Mesothelial cell of epicardium (in vitro differentiated cells): ENCODE results near the gene PRPS2. TPM values are rescaled to one million over a fixed set of nuclear protein-coding genes. Genes with fewer than 3 reads are reported as not detected.

Experiments used
- DNase-seq, 2 experiments: peaks; one replicate each; pipeline ENCODE4 v3.0.0; 2021; ENCODE audit warnings: low spot score in 2 of 2; ENCODE audit not compliant: unreplicated experiment in 2 of 2
- H3K27ac Mint-ChIP-seq: 2 replicates; pipeline ENCODE4 v1.8.0; 2021; ENCODE audit warnings: mixed read lengths
- H3K27me3 Mint-ChIP-seq: 2 replicates; pipeline ENCODE4 v1.8.0; 2021; ENCODE audit warnings: low read depth, mixed read lengths
- H3K36me3 Mint-ChIP-seq: 2 replicates; pipeline ENCODE4 v1.8.0; 2021; ENCODE audit warnings: mixed read lengths
- H3K4me1 Mint-ChIP-seq: 2 replicates; pipeline ENCODE4 v1.8.0; 2021; ENCODE audit warnings: mixed read lengths
- H3K4me3 Mint-ChIP-seq: 2 replicates; pipeline ENCODE4 v1.8.0; 2021; ENCODE audit warnings: mild to moderate bottlenecking, moderate library complexity, mixed read lengths
- H3K9me3 Mint-ChIP-seq: 2 replicates; pipeline ENCODE4 v1.8.0; 2021; ENCODE audit warnings: mixed read lengths
- CTCF ChIP-seq: fragments of 200-600 bp; sonication (generic); IDR thresholded peaks from one replicate; pipeline ENCODE4 v1.5.0; 2021; ENCODE audit warnings: antibody characterized with exemption; ENCODE audit not compliant: unreplicated experiment
- total RNA-seq: library from RNA; stranded (reverse); gene quantifications from 3 replicates; pipeline ENCODE4 v1.2.1, GENCODE V29; 2021

PRPS2 gene
- total RNA-seq, 1 donor from 2014 or later = 14.3 TPM

GRCh38 chrX:12825801-12826200, 34.6 kb downstream of the PRPS2 start:
- TF ChIP-seq CTCF = no peak
- Mint-ChIP-seq H3K4me3 (no peak overlapping the region), H3K9me3 (peaks cover 22% of the 10 kb centered on the region), H3K36me3 (peaks cover 17% of the 10 kb centered on the region), H3K27ac (no peak overlapping the region), H3K27me3 (peaks cover 3% of the 10 kb centered on the region), H3K4me1 (peaks cover 5% of the 10 kb centered on the region)
- no peak for DNase-seq

DNA sequence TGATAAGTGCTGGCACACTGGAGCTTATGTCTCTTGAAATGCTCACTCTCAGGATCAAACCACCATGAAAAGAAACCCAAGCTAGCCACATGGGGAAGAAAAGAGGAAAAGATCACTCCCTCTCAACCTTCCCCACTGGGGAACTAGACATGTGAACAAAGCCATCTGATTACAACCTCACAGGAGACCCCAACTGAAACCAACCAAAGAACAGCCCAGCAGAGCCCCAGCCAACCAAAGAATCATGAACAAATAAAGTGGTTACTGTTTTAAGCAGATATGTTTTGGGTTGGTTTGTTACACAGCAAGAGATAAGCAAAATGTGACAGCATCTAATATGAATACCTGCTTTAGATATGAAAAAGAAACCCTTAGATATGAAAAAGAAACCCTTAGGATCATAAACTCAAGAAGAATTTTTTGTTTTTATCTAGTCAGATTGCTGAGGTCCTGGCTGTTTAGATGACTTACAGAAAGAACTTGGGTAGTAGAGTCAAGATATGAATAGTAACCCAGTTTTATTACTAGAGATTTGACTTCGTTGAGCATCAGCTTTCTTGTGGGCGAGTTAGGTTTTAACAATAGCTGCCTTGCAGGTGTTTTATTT, 52.0 kb downstream of the PRPS2 start:
- no peak for TF ChIP-seq CTCF
- Mint-ChIP-seq H3K9me3 (peaks cover 24% of the 10 kb centered on the region), H3K27me3 (no peaks in the 10 kb centered on the region), H3K4me1 (no peaks in the 10 kb centered on the region), H3K27ac (no peak overlapping the region), H3K36me3 (no peaks in the 10 kb centered on the region), H3K4me3 (no peak overlapping the region)
- DNase-seq = no peak

- Mint-ChIP-seq H3K27ac (no peak overlapping the region), H3K4me3 (no peak overlapping the region), H3K9me3 (peaks cover 27% of the 10 kb centered on the region), H3K36me3 (no peaks in the 10 kb centered on the region), H3K27me3 (no peaks in the 10 kb centered on the region), H3K4me1 (no peaks in the 10 kb centered on the region)
- no peak for DNase-seq
- TF ChIP-seq CTCF = no peak
Observed at GRCh38 chrX:12843668-12844279, 52.6 kb downstream of the PRPS2 start.

DNA sequence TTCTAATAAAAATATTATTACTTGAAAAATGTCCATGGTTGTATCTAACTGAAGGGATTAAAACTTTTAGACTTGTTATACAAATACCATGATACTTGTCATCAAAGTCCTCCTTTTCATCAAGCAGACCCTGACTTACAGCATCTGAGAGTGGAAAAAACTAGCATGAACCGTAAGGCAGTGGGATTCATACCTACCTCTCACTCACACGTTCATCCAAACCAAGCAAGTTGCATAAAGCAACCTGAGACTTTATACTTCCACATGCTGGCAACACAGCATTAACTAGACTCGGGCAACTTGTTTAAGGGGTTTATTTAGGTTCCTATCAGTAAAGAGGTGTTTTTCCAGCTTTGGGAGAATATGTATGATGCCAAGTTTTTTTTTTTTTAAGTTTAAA, 53.1 kb downstream of the PRPS2 start:
- H3K4me1 Mint-ChIP-seq = no peaks in the 10 kb centered on the region
- peaks cover 31% of the 10 kb centered on the region for H3K9me3 Mint-ChIP-seq
- no peak for DNase-seq
- TF ChIP-seq CTCF = no peak
- H3K4me3 Mint-ChIP-seq = no peak overlapping the region
- no peaks in the 10 kb centered on the region for H3K36me3 Mint-ChIP-seq
- H3K27me3 Mint-ChIP-seq = no peaks in the 10 kb centered on the region
- no peak overlapping the region for H3K27ac Mint-ChIP-seq

DNA sequence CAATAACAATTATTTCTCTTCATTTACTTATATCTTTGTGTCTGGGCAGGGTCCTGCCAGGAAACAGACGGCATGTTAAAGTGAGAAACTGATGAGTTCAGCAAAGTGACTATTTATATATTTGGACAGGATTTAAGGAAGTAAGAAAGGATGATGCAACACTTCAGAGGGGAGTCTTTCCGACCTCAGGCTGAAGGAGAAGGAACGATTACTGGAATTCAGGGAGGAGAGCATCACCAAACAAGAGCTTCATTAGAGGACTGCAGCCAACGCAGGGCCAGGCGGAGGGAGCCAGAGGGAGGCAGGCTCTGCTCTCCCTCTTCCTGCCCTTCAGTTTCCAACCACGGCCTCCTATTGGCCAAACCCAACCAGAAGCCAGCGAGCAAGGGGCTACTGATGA, 74.1 kb downstream of the PRPS2 start:
- H3K36me3 Mint-ChIP-seq = peaks cover 2% of the 10 kb centered on the region
- no peak overlapping the region for H3K4me3 Mint-ChIP-seq
- no peaks in the 10 kb centered on the region for H3K4me1 Mint-ChIP-seq
- no peak for TF ChIP-seq CTCF
- H3K27ac Mint-ChIP-seq = no peak overlapping the region
- H3K27me3 Mint-ChIP-seq = no peaks in the 10 kb centered on the region
- H3K9me3 Mint-ChIP-seq = peaks cover 44% of the 10 kb centered on the region
- no peak for DNase-seq
